ENCODE results near the gene NCKAP5.

The NCKAP5 gene

DNA sequence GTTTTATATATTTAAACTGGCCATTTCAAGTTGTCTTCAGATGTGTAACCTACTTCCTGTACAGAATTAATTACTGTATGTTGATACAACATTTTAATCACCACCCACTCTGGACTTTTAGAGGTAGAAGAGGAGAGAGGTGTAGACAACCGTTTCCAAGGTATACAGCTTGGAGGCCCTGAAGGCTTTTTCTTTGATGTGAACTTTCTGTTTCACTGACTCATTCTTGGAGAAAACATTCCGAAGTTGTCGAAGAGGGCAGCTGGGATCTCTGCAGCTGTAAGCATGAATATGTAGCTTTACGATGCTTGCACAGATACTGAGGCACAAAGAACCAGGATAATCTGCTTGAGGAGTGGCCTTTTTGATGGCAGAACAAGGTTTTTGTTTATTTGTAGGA lies 137.0 kb downstream of the NCKAP5 start:
- FAIRE-seq: no peak
- DNase-seq (ENCODE audit: insufficient read length): no peak
- TF ChIP-seq POLR2AphosphoS5 (IDR thresholded peaks at IDR 0.05; ENCODE audit: low read depth, low read length): no peak
- no peak for TF ChIP-seq POLR2A (IDR thresholded peaks at IDR 0.05; ENCODE audit: low read depth, low read length)
- TF ChIP-seq TAF1 (IDR thresholded peaks at IDR 0.05; ENCODE audit: borderline replicate concordance, low read depth, low read length): no peak

- DNase-seq (ENCODE audit: insufficient read length) (no peak), FAIRE-seq (no peak)
These were observed 141.5 kb downstream of the NCKAP5 start for GRCh38 chr2:133426791-133427190.

GRCh38 chr2:133425612-133426011 lies 142.7 kb downstream of the NCKAP5 start:
- TF ChIP-seq TAF1 (IDR thresholded peaks at IDR 0.05; ENCODE audit: borderline replicate concordance, low read depth, low read length): no peak
- no peak for TF ChIP-seq POLR2AphosphoS5 (IDR thresholded peaks at IDR 0.05; ENCODE audit: low read depth, low read length)
- no peak for TF ChIP-seq POLR2A (IDR thresholded peaks at IDR 0.05; ENCODE audit: low read depth, low read length)
- DNase-seq (ENCODE audit: insufficient read length) (no peak), FAIRE-seq (no peak)

More at GRCh38 chr2:133426791-133427190, 141.5 kb downstream of the NCKAP5 start:
- TF ChIP-seq POLR2A (IDR thresholded peaks at IDR 0.05; ENCODE audit: low read depth, low read length) (no peak), TAF1 (IDR thresholded peaks at IDR 0.05; ENCODE audit: borderline replicate concordance, low read depth, low read length) (no peak), POLR2AphosphoS5 (IDR thresholded peaks at IDR 0.05; ENCODE audit: low read depth, low read length) (no peak)

DNA sequence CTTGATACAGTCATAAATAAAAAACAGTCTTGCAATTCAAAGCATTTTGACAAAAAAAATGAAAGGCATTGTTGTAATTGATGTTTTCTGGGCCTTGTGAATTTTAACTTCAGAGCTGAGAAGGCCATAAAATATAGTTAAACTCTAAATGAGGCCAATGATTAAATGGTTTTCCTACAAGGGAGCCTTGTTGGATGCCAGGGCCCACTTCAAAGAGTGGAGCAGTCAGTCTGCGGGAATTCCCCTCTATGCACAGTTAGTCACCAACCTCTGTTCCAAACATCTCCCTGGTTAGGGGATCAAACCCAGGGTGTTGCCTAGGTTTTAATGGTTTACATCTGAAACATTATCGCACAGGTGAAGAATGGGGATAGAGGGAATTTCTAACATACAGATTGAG lies 143.4 kb downstream of the NCKAP5 start:
- no peak for FAIRE-seq
- no peak for DNase-seq (ENCODE audit: insufficient read length)
- TF ChIP-seq POLR2AphosphoS5 (IDR thresholded peaks at IDR 0.05; ENCODE audit: low read depth, low read length) (no peak), POLR2A (IDR thresholded peaks at IDR 0.05; ENCODE audit: low read depth, low read length) (no peak), TAF1 (IDR thresholded peaks at IDR 0.05; ENCODE audit: borderline replicate concordance, low read depth, low read length) (no peak)

GRCh38 chr2:133422931-133423351 lies 145.3 kb downstream of the NCKAP5 start:
- DNase-seq (ENCODE audit: insufficient read length): no peak
- TF ChIP-seq POLR2A (IDR thresholded peaks at IDR 0.05; ENCODE audit: low read depth, low read length) (no peak), POLR2AphosphoS5 (IDR thresholded peaks at IDR 0.05; ENCODE audit: low read depth, low read length) (no peak), TAF1 (IDR thresholded peaks at IDR 0.05; ENCODE audit: borderline replicate concordance, low read depth, low read length) (no peak)
- no peak for FAIRE-seq

GRCh38 chr2:133421516-133422324 lies 146.5 kb downstream of the NCKAP5 start:
- DNase-seq (ENCODE audit: insufficient read length) (no peak), FAIRE-seq (no peak)
- no peak for TF ChIP-seq POLR2AphosphoS5 (IDR thresholded peaks at IDR 0.05; ENCODE audit: low read depth, low read length)
- TF ChIP-seq POLR2A (IDR thresholded peaks at IDR 0.05; ENCODE audit: low read depth, low read length): no peak
- no peak for TF ChIP-seq TAF1 (IDR thresholded peaks at IDR 0.05; ENCODE audit: borderline replicate concordance, low read depth, low read length)

DNA sequence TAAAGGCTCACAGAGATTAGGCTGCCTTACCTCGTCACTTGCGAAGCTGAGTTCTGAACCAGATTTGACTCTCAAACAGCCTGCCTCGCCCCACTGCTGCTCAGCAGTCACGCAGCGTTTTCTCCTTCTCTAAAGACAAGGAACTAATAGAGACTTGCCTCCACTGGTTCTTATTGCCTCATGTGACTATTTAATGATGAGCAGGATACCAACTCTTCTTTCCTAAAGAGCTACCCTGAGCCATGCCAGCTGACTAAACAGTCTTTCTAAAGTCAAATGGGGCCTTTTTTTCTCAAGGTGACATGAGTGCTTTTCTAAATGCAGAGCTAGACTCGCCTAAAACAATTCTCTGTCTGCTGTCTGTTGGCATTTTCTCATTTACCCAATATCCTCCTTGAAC lies 147.5 kb downstream of the NCKAP5 start:
- DNase-seq (ENCODE audit: insufficient read length): no peak
- no peak for FAIRE-seq
- no peak for TF ChIP-seq POLR2A (IDR thresholded peaks at IDR 0.05; ENCODE audit: low read depth, low read length)
- no peak for TF ChIP-seq TAF1 (IDR thresholded peaks at IDR 0.05; ENCODE audit: borderline replicate concordance, low read depth, low read length)
- no peak for TF ChIP-seq POLR2AphosphoS5 (IDR thresholded peaks at IDR 0.05; ENCODE audit: low read depth, low read length)

DNA sequence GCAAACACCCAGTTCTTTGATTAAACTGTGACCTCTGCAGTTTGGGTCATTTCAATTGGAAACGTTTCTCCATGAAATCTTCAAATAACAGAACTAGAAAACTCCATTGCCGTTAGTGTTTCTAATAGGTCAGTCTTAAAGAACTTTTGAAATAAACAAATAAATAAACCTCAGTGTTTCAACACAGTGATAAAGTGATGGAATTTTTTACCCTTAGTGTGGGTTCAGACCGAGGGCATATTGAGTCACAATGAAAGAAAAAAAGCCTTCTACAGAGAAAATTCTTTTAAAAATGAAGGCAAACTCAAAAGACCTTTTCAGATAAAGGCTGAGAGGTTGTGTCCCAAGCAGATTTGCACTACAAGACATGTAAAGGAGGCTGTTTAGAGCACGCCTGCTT lies 149.6 kb downstream of the NCKAP5 start:
- no peak for DNase-seq (ENCODE audit: insufficient read length)
- TF ChIP-seq TAF1 (IDR thresholded peaks at IDR 0.05; ENCODE audit: borderline replicate concordance, low read depth, low read length) (no peak), POLR2A (IDR thresholded peaks at IDR 0.05; ENCODE audit: low read depth, low read length) (no peak)
- no peak for FAIRE-seq

DNA sequence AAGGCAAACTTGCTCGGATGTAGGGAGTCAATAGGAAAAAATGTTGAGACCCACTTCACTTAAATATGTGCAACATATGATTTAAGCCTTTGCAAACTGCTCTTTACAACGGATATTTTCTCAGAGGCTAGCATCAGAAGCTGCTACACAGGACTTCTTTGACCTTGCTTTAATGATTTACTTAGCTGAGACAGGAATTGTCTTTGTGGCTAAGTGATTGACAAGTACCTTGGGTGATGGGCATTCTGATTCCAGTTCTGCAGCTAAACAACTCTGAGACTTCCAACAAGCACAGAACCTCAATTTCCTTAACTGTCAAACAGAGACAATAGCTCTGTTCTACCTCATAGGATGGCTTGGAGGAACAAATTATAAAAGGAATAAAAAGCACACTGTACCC lies 150.2 kb downstream of the NCKAP5 start:
- no peak for DNase-seq (ENCODE audit: insufficient read length)
- no peak for FAIRE-seq
- no peak for TF ChIP-seq POLR2A (IDR thresholded peaks at IDR 0.05; ENCODE audit: low read depth, low read length)
- TF ChIP-seq TAF1 (IDR thresholded peaks at IDR 0.05; ENCODE audit: borderline replicate concordance, low read depth, low read length): no peak
- TF ChIP-seq POLR2AphosphoS5 (IDR thresholded peaks at IDR 0.05; ENCODE audit: low read depth, low read length): no peak

- TF ChIP-seq TAF1 (IDR thresholded peaks at IDR 0.05; ENCODE audit: borderline replicate concordance, low read depth, low read length): no peak
- TF ChIP-seq POLR2A (IDR thresholded peaks at IDR 0.05; ENCODE audit: low read depth, low read length): no peak
- no peak for TF ChIP-seq POLR2AphosphoS5 (IDR thresholded peaks at IDR 0.05; ENCODE audit: low read depth, low read length)
- FAIRE-seq: no peak
- no peak for DNase-seq (ENCODE audit: insufficient read length)
These were observed 150.8 kb downstream of the NCKAP5 start for GRCh38 chr2:133417415-133417814.

- TF ChIP-seq TAF1 (IDR thresholded peaks at IDR 0.05; ENCODE audit: borderline replicate concordance, low read depth, low read length) (no peak), POLR2A (IDR thresholded peaks at IDR 0.05; ENCODE audit: low read depth, low read length) (no peak), POLR2AphosphoS5 (IDR thresholded peaks at IDR 0.05; ENCODE audit: low read depth, low read length) (no peak)
- DNase-seq (ENCODE audit: insufficient read length) (no peak), FAIRE-seq (no peak)
These were observed 151.5 kb downstream of the NCKAP5 start for GRCh38 chr2:133416736-133417135.

GRCh38 chr2:133416146-133416545 lies 152.1 kb downstream of the NCKAP5 start:
- DNase-seq (ENCODE audit: insufficient read length) (no peak), FAIRE-seq (no peak)
- TF ChIP-seq TAF1 (IDR thresholded peaks at IDR 0.05; ENCODE audit: borderline replicate concordance, low read depth, low read length) (no peak), POLR2A (IDR thresholded peaks at IDR 0.05; ENCODE audit: low read depth, low read length) (no peak), POLR2AphosphoS5 (IDR thresholded peaks at IDR 0.05; ENCODE audit: low read depth, low read length) (no peak)

Measured in GM12892 (cell line).